CD14-positive monocyte (primary cell): ENCODE results near the gene CNOT10. TPM values are rescaled to one million over a fixed set of nuclear protein-coding genes. Genes with fewer than 3 reads are reported as not detected.
"Not testable (repeated sequence)": the region's sequence is repeated elsewhere in the genome, so short reads cannot be mapped to it uniquely, and the experiment has no call there.

Source experiments
- DNase-seq, 3 donors: peaks; one replicate each; pipeline ENCODE4 v3.0.0-alpha.2; 2011 to 2022
- H2AFZ ChIP-seq: 2 replicates; pipeline ENCODE4 v1.6.0; 2012; ENCODE audit warnings: mild to moderate bottlenecking, low read depth, low read length, inconsistent platforms; ENCODE audit not compliant: insufficient read depth, poor library complexity, severe bottlenecking
- H3K27ac ChIP-seq, 2 donors: 1 replicate in 1 of 2; 2 replicates in 1 of 2; pipeline ENCODE4 v1.5.1; 2012 to 2013; ENCODE audit warnings: low read length in 2 of 2, control low read depth in 1 of 2, inconsistent platforms in 1 of 2, low read depth in 1 of 2, mild to moderate bottlenecking in 1 of 2
- H3K27me3 ChIP-seq, 2 donors: one replicate each; pipeline versions ENCODE4 v1.6.0 to v1.6.1; 2011 to 2013; ENCODE audit warnings: low read length in 2 of 2; ENCODE audit not compliant: control insufficient read depth in 2 of 2, insufficient read depth in 2 of 2
- H3K36me3 ChIP-seq, 2 donors: replicated peaks in 1 of 2; 1 replicate in 1 of 2; 2 replicates in 1 of 2; pipeline versions ENCODE4 v1.5.1 to v1.6.1; 2012 to 2013; ENCODE audit warnings: low read length in 2 of 2, control low read depth in 1 of 2, inconsistent platforms in 1 of 2, mild to moderate bottlenecking in 1 of 2; ENCODE audit not compliant: insufficient read depth in 2 of 2, control insufficient read depth in 1 of 2
- H3K4me1 ChIP-seq, 2 donors: 1 replicate in 1 of 2; 2 replicates in 1 of 2; pipeline versions ENCODE4 v1.5.1 to v1.6.1; 2012 to 2013; ENCODE audit warnings: low read length in 2 of 2, control low read depth in 1 of 2, inconsistent platforms in 1 of 2, mild to moderate bottlenecking in 1 of 2, moderate library complexity in 1 of 2; ENCODE audit not compliant: insufficient read depth in 2 of 2, control insufficient read depth in 1 of 2
- H3K4me2 ChIP-seq: replicated peaks from 2 replicates; pipeline ENCODE3; 2012; ENCODE audit warnings: low read length, moderate library complexity, mild to moderate bottlenecking; ENCODE audit not compliant: poor library complexity, severe bottlenecking; ENCODE audit errors: extremely low read depth
- H3K4me3 ChIP-seq, 3 experiments: fragments of 200-600 bp in 1 of 3; sonication (generic) in 1 of 3; replicated peaks in 1 of 3; 1 replicate in 2 of 3; 2 replicates in 1 of 3; pipeline ENCODE4 v1.5.1; 2011 to 2013; ENCODE audit warnings: low read length in 3 of 3, mild to moderate bottlenecking in 3 of 3, control low read depth in 2 of 3, low read depth in 2 of 3, inconsistent platforms in 1 of 3, moderate library complexity in 1 of 3
- H3K79me2 ChIP-seq: 2 replicates; pipeline ENCODE4 v1.6.0; 2012; ENCODE audit warnings: mild to moderate bottlenecking, control low read depth, inconsistent platforms, low read length, moderate library complexity; ENCODE audit not compliant: insufficient read depth
- H3K9ac ChIP-seq: 2 replicates; pipeline ENCODE4 v1.6.0; 2017; ENCODE audit warnings: low read length, mild to moderate bottlenecking; ENCODE audit not compliant: insufficient read depth, poor library complexity, severe bottlenecking
- H3K9me3 ChIP-seq, 2 donors: replicated peaks in 1 of 2; 1 replicate in 1 of 2; 2 replicates in 1 of 2; pipeline versions ENCODE4 v1.5.1 to v1.6.1; 2012 to 2013; ENCODE audit warnings: low read length in 2 of 2, control low read depth in 1 of 2; ENCODE audit not compliant: control insufficient read depth in 1 of 2, insufficient read depth in 1 of 2
- H4K20me1 ChIP-seq: 2 replicates; pipeline ENCODE4 v1.6.0; 2012; ENCODE audit warnings: mild to moderate bottlenecking, low read length, control low read depth, moderate library complexity; ENCODE audit not compliant: insufficient read depth
- H3K27ac Mint-ChIP-seq, 7 donors: one replicate each; pipeline ENCODE4 v1.8.0; 2020; ENCODE audit warnings: mild to moderate bottlenecking in 7 of 7, mixed read lengths in 7 of 7, moderate library complexity in 6 of 7, inconsistent platforms in 2 of 7
- H3K27me3 Mint-ChIP-seq, 3 donors: one replicate each; pipeline ENCODE4 v1.8.0; 2021 to 2022; ENCODE audit warnings: low read depth in 3 of 3, mild to moderate bottlenecking in 3 of 3, mixed read lengths in 3 of 3, moderate library complexity in 3 of 3, inconsistent platforms in 1 of 3
- H3K36me3 Mint-ChIP-seq, 2 donors: one replicate each; pipeline ENCODE4 v1.8.0; 2020; ENCODE audit warnings: mixed read lengths in 2 of 2, inconsistent platforms in 1 of 2, mild to moderate bottlenecking in 1 of 2
- H3K4me1 Mint-ChIP-seq: one replicate; pipeline ENCODE4 v1.8.0; 2020; ENCODE audit warnings: mild to moderate bottlenecking, mixed read lengths
- H3K4me3 Mint-ChIP-seq, 2 donors: one replicate each; pipeline ENCODE4 v1.8.0; 2020; ENCODE audit warnings: mild to moderate bottlenecking in 2 of 2, mixed read lengths in 2 of 2, moderate library complexity in 1 of 2
- H3K9me3 Mint-ChIP-seq, 7 donors: one replicate each; pipeline ENCODE4 v1.8.0; 2020 to 2022; ENCODE audit warnings: mixed read lengths in 7 of 7, mild to moderate bottlenecking in 6 of 7, moderate library complexity in 6 of 7, inconsistent platforms in 2 of 7
- WGBS: methylation state at CpG from one replicate; pipeline ENCODE4 v1.1.5; 2013; ENCODE audit warnings: missing lambda C conversion rate; ENCODE audit not compliant: insufficient coverage; 5-methylcytosine and 5-hydroxymethylcytosine counted together
- intact Hi-C, 2 donors: fragments of 100-400 bp; cut with micrococcal nuclease; formaldehyde crosslinking; loops; one replicate each; pipeline versions ENCODE4 v1.15.0 to v1.15.1; 2023
- polyA plus RNA-seq, 3 donors: library from polyadenylated mRNA; depleted of rRNA in 1 of 3; unstranded in 2 of 3; stranded (reverse) in 1 of 3; fragments of 300-500 nt in 2 of 3; fragments of >200 nt in 1 of 3; fragmentation: Illumina TruSeq in 2 of 3; gene quantifications; 1 replicate in 2 of 3; 2 replicates in 1 of 3; pipeline ENCODE4 v1.2.3, GENCODE V29; 2012 to 2021
- TF ChIP-seq, protein P1 (sequence below): fragments of 200-600 bp; IDR thresholded peaks from one replicate; pipeline ENCODE4 v1.8.0; 2022; ENCODE audit warnings: antibody characterized with exemption, mild to moderate bottlenecking

The CNOT10 gene
- polyA plus RNA-seq, 3 donors, result 17.9 to 21.5 (median 19.6) TPM

DNA sequence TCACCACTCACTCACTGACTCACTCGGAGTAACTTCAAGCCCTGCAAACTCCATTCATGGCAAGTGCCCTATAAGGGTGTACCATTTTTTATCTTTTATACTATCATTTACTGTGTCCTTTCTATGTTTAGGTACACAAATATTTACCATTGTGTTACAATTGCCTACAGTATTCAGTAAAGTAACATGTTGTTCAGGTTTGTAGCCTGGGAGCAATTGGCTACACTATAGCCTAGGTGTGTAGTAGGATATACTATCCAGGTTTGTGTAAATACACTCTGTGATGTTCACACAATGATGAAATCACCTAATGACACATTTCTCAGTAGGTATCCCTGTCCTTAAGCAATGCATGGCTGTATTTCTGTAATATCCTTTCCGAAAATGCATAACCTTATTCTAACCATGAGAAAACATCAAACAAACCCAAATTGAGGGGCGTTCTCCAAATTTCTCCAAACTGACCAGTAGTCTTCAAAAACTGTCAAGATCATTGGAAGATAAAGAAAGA lies 17.9 kb upstream of the CNOT10 start:
- Histone ChIP-seq H2AFZ (no peak overlapping the region), H3K9me3 (no peaks in the 10 kb centered on the region), H3K9ac (no peak overlapping the region), H3K36me3 (no peaks in the 10 kb centered on the region), H3K4me2 (no peak overlapping the region), H3K79me2 (no peaks in the 10 kb centered on the region), H3K4me3 (no peak overlapping the region), H3K27me3 (no peaks in the 10 kb centered on the region), H4K20me1 (no peaks in the 10 kb centered on the region), H3K27ac (no peak overlapping the region), H3K4me1 (no peaks in the 10 kb centered on the region)
- DNase-seq, result no peak
- H3K4me3 Mint-ChIP-seq, result no peak overlapping the region
- TF ChIP-seq, protein P1, sequence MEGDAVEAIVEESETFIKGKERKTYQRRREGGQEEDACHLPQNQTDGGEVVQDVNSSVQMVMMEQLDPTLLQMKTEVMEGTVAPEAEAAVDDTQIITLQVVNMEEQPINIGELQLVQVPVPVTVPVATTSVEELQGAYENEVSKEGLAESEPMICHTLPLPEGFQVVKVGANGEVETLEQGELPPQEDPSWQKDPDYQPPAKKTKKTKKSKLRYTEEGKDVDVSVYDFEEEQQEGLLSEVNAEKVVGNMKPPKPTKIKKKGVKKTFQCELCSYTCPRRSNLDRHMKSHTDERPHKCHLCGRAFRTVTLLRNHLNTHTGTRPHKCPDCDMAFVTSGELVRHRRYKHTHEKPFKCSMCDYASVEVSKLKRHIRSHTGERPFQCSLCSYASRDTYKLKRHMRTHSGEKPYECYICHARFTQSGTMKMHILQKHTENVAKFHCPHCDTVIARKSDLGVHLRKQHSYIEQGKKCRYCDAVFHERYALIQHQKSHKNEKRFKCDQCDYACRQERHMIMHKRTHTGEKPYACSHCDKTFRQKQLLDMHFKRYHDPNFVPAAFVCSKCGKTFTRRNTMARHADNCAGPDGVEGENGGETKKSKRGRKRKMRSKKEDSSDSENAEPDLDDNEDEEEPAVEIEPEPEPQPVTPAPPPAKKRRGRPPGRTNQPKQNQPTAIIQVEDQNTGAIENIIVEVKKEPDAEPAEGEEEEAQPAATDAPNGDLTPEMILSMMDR, result no peak
- no peaks in the 10 kb centered on the region for H3K36me3 Mint-ChIP-seq
- no peak overlapping the region for H3K27ac Mint-ChIP-seq
- peaks cover 0 to 2% (median 0%) of the 10 kb centered on the region in 7 donors for H3K9me3 Mint-ChIP-seq
- H3K4me1 Mint-ChIP-seq, result no peaks in the 10 kb centered on the region
- WGBS, result 100% methylated on average over 1 of the region's 3 CpGs
- intact Hi-C loops, result loop anchor here in 1 of 2 donors (10.0 kb wide), 1 partner anchor 292 kb away; no protein-coding TSS in a partner anchor
- H3K27me3 Mint-ChIP-seq, result peaks cover 0 to 4% (median 0%) of the 10 kb centered on the region in 3 donors

DNA sequence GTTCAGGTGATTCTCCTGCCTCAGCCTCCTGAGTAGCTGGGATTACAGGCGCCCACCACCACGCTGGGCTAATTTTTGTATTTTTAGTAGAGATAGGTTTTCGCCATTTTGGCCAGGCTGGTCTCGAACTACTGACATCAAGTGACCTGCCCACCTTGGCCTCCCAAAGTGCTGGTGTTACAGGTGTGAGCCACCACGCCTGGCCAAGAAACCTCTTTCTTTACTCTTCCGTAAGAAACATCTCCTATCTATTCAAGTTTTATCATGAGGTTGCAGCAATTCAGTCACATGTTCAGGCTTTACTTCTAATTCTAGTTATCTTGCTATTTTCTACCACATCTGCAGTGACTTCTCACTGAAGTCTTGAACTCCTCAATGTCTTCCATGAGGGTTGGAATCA lies 15.8 kb upstream of the CNOT10 start:
- 100% methylated on average over 3 of the region's 6 CpGs for WGBS
- H3K27ac Mint-ChIP-seq, H3K9me3 ChIP-seq, H3K36me3 Mint-ChIP-seq, H3K27ac ChIP-seq, H4K20me1 ChIP-seq, H3K27me3 ChIP-seq, H3K36me3 ChIP-seq, H3K4me1 ChIP-seq, H3K4me1 Mint-ChIP-seq, H3K9ac ChIP-seq, H3K79me2 ChIP-seq, H3K9me3 Mint-ChIP-seq, H3K4me3 ChIP-seq, H3K4me2 ChIP-seq, H3K4me3 Mint-ChIP-seq, H2AFZ ChIP-seq, H3K27me3 Mint-ChIP-seq, DNase-seq: not testable (repeated sequence)
- intact Hi-C loops, result loop anchor here in 1 of 2 donors (10.0 kb wide), 1 partner anchor 294 kb away; no protein-coding TSS in a partner anchor

DNA sequence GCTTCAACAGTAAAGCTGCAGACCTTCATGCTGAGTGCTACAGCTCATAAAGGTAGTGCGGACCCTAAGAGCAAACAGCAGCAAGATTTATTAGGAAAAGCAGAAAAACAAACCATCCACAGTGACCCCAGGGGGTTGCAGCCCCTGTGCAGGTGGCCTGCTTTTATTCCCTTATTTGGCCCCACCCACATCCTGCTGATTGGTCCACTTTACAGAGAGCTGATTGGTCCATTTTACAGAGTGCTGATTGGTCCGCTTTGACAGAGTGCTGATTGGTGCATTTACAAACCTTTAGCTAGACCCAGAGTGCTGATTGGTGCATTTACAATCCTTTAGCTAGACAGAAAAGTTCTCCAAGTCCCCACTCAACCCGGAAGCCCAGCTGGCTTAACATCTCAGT lies 11.3 kb upstream of the CNOT10 start:
- H3K9me3 ChIP-seq, H3K79me2 ChIP-seq, H3K4me3 Mint-ChIP-seq, H3K4me3 ChIP-seq, H3K9me3 Mint-ChIP-seq, H2AFZ ChIP-seq, H3K4me2 ChIP-seq, H3K4me1 Mint-ChIP-seq, H3K4me1 ChIP-seq, H3K9ac ChIP-seq, H4K20me1 ChIP-seq, H3K27me3 Mint-ChIP-seq, DNase-seq, intact Hi-C loops, H3K27ac Mint-ChIP-seq, H3K27me3 ChIP-seq, H3K36me3 Mint-ChIP-seq, H3K36me3 ChIP-seq, H3K27ac ChIP-seq: not testable (repeated sequence)
- WGBS, result 100% methylated on average over 2 of the region's 3 CpGs
